Hematopoietic multipotent progenitor cell treated with erythropoietin and hydrocortisone succinate and interleukin-3 and kit ligand, for 6 days (in vitro differentiated cells): ENCODE measurements around the gene ZNF331.

Experiments
- DNase-seq: peaks from one replicate; pipeline ENCODE4 v3.0.0-alpha.2; 2015

The ZNF331 gene

GRCh38 chr19:53579518-53579917, 41.6 kb downstream of the ZNF331 start:
- no peak for DNase-seq

- DNase-seq = no peak
These were observed 43.2 kb downstream of the ZNF331 start for GRCh38 chr19:53580871-53581835.

GRCh38 chr19:53581871-53582279, 43.9 kb downstream of the ZNF331 start:
- DNase-seq = no peak

- DNase-seq = no peak
These were observed 45.2 kb downstream of the ZNF331 start for GRCh38 chr19:53583181-53583580.

GRCh38 chr19:53586277-53586691, 48.3 kb downstream of the ZNF331 start:
- DNase-seq = no peak

- no peak for DNase-seq
These were observed 57.0 kb downstream of the ZNF331 start for GRCh38 chr19:53594811-53595509.

GRCh38 chr19:53595510-53595867, 57.5 kb downstream of the ZNF331 start:
- no peak for DNase-seq

- no peak for DNase-seq
These were observed 58.1 kb downstream of the ZNF331 start for GRCh38 chr19:53596056-53596455.

GRCh38 chr19:53597023-53597422, 59.1 kb downstream of the ZNF331 start:
- no peak for DNase-seq

GRCh38 chr19:53598361-53598760, 60.4 kb downstream of the ZNF331 start:
- DNase-seq = no peak

GRCh38 chr19:53600217-53600616, 62.3 kb downstream of the ZNF331 start:
- no peak for DNase-seq

- no peak for DNase-seq
These were observed 68.1 kb downstream of the ZNF331 start for GRCh38 chr19:53606031-53606430.

- no peak for DNase-seq
These were observed 70.4 kb downstream of the ZNF331 start for GRCh38 chr19:53608381-53608780.

- no peak for DNase-seq
These were observed 75.0 kb downstream of the ZNF331 start for GRCh38 chr19:53612762-53613526.

- peak; percentile 18 for DNase-seq
These were observed 84.2 kb downstream of the ZNF331 start for GRCh38 chr19:53621885-53622740.

- DNase-seq = peak; percentile 24
These were observed 87.0 kb downstream of the ZNF331 start for GRCh38 chr19:53624771-53625545.

- no peak for DNase-seq
These were observed 88.5 kb downstream of the ZNF331 start for GRCh38 chr19:53626486-53626885.

- DNase-seq = no peak
These were observed 89.0 kb downstream of the ZNF331 start for GRCh38 chr19:53626976-53627375.
